ENCODE data around the gene RAMP3. TPM values are rescaled to one million over a fixed set of nuclear protein-coding genes. Genes with fewer than 3 reads are reported as not detected.

The RAMP3 gene
- total and polyA plus RNA-seq, 3 experiments from 2014 or later, result not detected

GRCh38 chr7:45215601-45216062 is 58.0 kb downstream of the RAMP3 start:
- H3K4me1 ChIP-seq (ENCODE audit: insufficient read depth, low read length), result no peaks in the 10 kb centered on the region
- H3K36me3 Mint-ChIP-seq, result peaks cover 0 to 3% (median 0%) of the 10 kb centered on the region in 3 donors
- CTCF ChIA-PET, result no interaction called here

GRCh38 chr7:45216181-45216580 is 58.6 kb downstream of the RAMP3 start:
- H3K36me3 ChIP-seq (ENCODE audit: insufficient read depth, low read length), result no peaks in the 10 kb centered on the region
- no peaks in the 10 kb centered on the region for H3K9me3 Mint-ChIP-seq
- H3K27me3 ChIP-seq (ENCODE audit: insufficient read depth, low read length, poor library complexity, severe bottlenecking), result no peaks in the 10 kb centered on the region
- H3K4me1 Mint-ChIP-seq, result no peaks in the 10 kb centered on the region
- no peak overlapping the region for H3K4me3 Mint-ChIP-seq
- ChIA-PET POLR2A (no interaction called here), CTCF (no interaction called here)
- H3K4me3 ChIP-seq (ENCODE audit: low read length), result no peak overlapping the region
- peaks cover 0 to 3% (median 0%) of the 10 kb centered on the region in 3 donors for H3K36me3 Mint-ChIP-seq
- H3K4me1 ChIP-seq (ENCODE audit: insufficient read depth, low read length), result no peaks in the 10 kb centered on the region
- peaks cover 21 to 68% of the 10 kb centered on the region in 2 donors for H3K27me3 Mint-ChIP-seq
- H3K27ac ChIP-seq (ENCODE audit: low read depth, low read length), result no peak overlapping the region
- no peaks in the 10 kb centered on the region for H3K9me3 ChIP-seq (ENCODE audit: low read length)
- DNase-seq, result no peak
- H3K27ac Mint-ChIP-seq, result peak overlapping the region in 1 of 8 donors; percentile 2

More at GRCh38 chr7:45215601-45216062, 58.0 kb downstream of the RAMP3 start:
- H3K27me3 ChIP-seq (ENCODE audit: insufficient read depth, low read length, poor library complexity, severe bottlenecking), result no peaks in the 10 kb centered on the region
- no peaks in the 10 kb centered on the region for H3K9me3 Mint-ChIP-seq
- no peaks in the 10 kb centered on the region for H3K36me3 ChIP-seq (ENCODE audit: insufficient read depth, low read length)
- H3K27ac ChIP-seq (ENCODE audit: low read depth, low read length), result no peak overlapping the region
- H3K27me3 Mint-ChIP-seq, result peaks cover 21 to 65% of the 10 kb centered on the region in 2 donors
- H3K4me3 Mint-ChIP-seq, result no peak overlapping the region
- no peak overlapping the region for H3K4me3 ChIP-seq (ENCODE audit: low read length)
- DNase-seq, result no peak
- POLR2A ChIA-PET, result no interaction called here
- H3K9me3 ChIP-seq (ENCODE audit: low read length), result no peaks in the 10 kb centered on the region
- H3K27ac Mint-ChIP-seq, result peak overlapping the region in 1 of 8 donors; percentile 2
- no peaks in the 10 kb centered on the region for H3K4me1 Mint-ChIP-seq

- H3K27me3 Mint-ChIP-seq, result peaks cover 21 to 64% of the 10 kb centered on the region in 2 donors
- no peaks in the 10 kb centered on the region for H3K4me1 Mint-ChIP-seq
- H3K4me3 Mint-ChIP-seq, result no peak overlapping the region
- H3K36me3 Mint-ChIP-seq, result peaks cover 0 to under 1% (median 0%) of the 10 kb centered on the region in 3 donors
- Histone ChIP-seq H3K36me3 (ENCODE audit: insufficient read depth, low read length) (no peaks in the 10 kb centered on the region), H3K4me1 (ENCODE audit: insufficient read depth, low read length) (no peaks in the 10 kb centered on the region), H3K9me3 (ENCODE audit: low read length) (no peaks in the 10 kb centered on the region), H3K27me3 (ENCODE audit: insufficient read depth, low read length, poor library complexity, severe bottlenecking) (no peaks in the 10 kb centered on the region), H3K27ac (ENCODE audit: low read depth, low read length) (no peak overlapping the region), H3K4me3 (ENCODE audit: low read length) (no peak overlapping the region)
- H3K27ac Mint-ChIP-seq, result no peak overlapping the region
- DNase-seq, result no peak
- H3K9me3 Mint-ChIP-seq, result no peaks in the 10 kb centered on the region
- CTCF ChIA-PET, result interaction anchor here (0.7 kb wide), 1 partner anchor 43 kb away, joined by 3 read pairs; no protein-coding TSS in a partner anchor
- POLR2A ChIA-PET, result no interaction called here
Measured at GRCh38 chr7:45216622-45217165, 59.1 kb downstream of the RAMP3 start.

GRCh38 chr7:45217358-45217757 is 59.8 kb downstream of the RAMP3 start:
- Mint-ChIP-seq H3K27me3 (peaks cover 22 to 62% of the 10 kb centered on the region in 2 donors), H3K36me3 (no peaks in the 10 kb centered on the region), H3K4me1 (no peaks in the 10 kb centered on the region), H3K9me3 (no peaks in the 10 kb centered on the region), H3K27ac (peak overlapping the region in 2 of 8 donors; percentile 76 to 80), H3K4me3 (no peak overlapping the region)
- no peaks in the 10 kb centered on the region for H3K9me3 ChIP-seq (ENCODE audit: low read length)
- no peak for DNase-seq
- CTCF ChIA-PET, result interaction anchor here (0.7 kb wide), 1 partner anchor 43 kb away, joined by 3 read pairs; no protein-coding TSS in a partner anchor
- H3K4me1 ChIP-seq (ENCODE audit: insufficient read depth, low read length), result no peaks in the 10 kb centered on the region
- POLR2A ChIA-PET, result no interaction called here
- no peak overlapping the region for H3K27ac ChIP-seq (ENCODE audit: low read depth, low read length)
- H3K27me3 ChIP-seq (ENCODE audit: insufficient read depth, low read length, poor library complexity, severe bottlenecking), result no peaks in the 10 kb centered on the region
- no peaks in the 10 kb centered on the region for H3K36me3 ChIP-seq (ENCODE audit: insufficient read depth, low read length)
- no peak overlapping the region for H3K4me3 ChIP-seq (ENCODE audit: low read length)

- no peaks in the 10 kb centered on the region for H3K36me3 Mint-ChIP-seq
- peaks cover 25 to 62% of the 10 kb centered on the region in 2 donors for H3K27me3 Mint-ChIP-seq
- no peak overlapping the region for H3K4me3 Mint-ChIP-seq
- Histone ChIP-seq H3K4me3 (ENCODE audit: low read length) (no peak overlapping the region), H3K27ac (ENCODE audit: low read depth, low read length) (no peak overlapping the region), H3K27me3 (ENCODE audit: insufficient read depth, low read length, poor library complexity, severe bottlenecking) (no peaks in the 10 kb centered on the region), H3K36me3 (ENCODE audit: insufficient read depth, low read length) (no peaks in the 10 kb centered on the region), H3K9me3 (ENCODE audit: low read length) (no peaks in the 10 kb centered on the region), H3K4me1 (ENCODE audit: insufficient read depth, low read length) (no peaks in the 10 kb centered on the region)
- CTCF ChIA-PET, result no interaction called here
- POLR2A ChIA-PET, result no interaction called here
- no peak overlapping the region for H3K27ac Mint-ChIP-seq
- H3K9me3 Mint-ChIP-seq, result no peaks in the 10 kb centered on the region
- no peak for DNase-seq
- H3K4me1 Mint-ChIP-seq, result no peaks in the 10 kb centered on the region
Measured at GRCh38 chr7:45219130-45219529, 61.5 kb downstream of the RAMP3 start.

GRCh38 chr7:45219801-45220435 is 62.3 kb downstream of the RAMP3 start:
- no peak for DNase-seq
- H3K9me3 ChIP-seq (ENCODE audit: low read length), result no peaks in the 10 kb centered on the region
- peaks cover 25 to 54% of the 10 kb centered on the region in 2 donors for H3K27me3 Mint-ChIP-seq
- H3K27me3 ChIP-seq (ENCODE audit: insufficient read depth, low read length, poor library complexity, severe bottlenecking), result no peaks in the 10 kb centered on the region
- no peaks in the 10 kb centered on the region for H3K36me3 ChIP-seq (ENCODE audit: insufficient read depth, low read length)
- no peak overlapping the region for H3K27ac Mint-ChIP-seq
- no peaks in the 10 kb centered on the region for H3K4me1 Mint-ChIP-seq
- H3K4me3 Mint-ChIP-seq, result no peak overlapping the region
- ChIA-PET POLR2A (no interaction called here), CTCF (no interaction called here)
- no peaks in the 10 kb centered on the region for H3K9me3 Mint-ChIP-seq
- no peak overlapping the region for H3K4me3 ChIP-seq (ENCODE audit: low read length)
- H3K27ac ChIP-seq (ENCODE audit: low read depth, low read length), result no peak overlapping the region
- H3K36me3 Mint-ChIP-seq, result no peaks in the 10 kb centered on the region
- H3K4me1 ChIP-seq (ENCODE audit: insufficient read depth, low read length), result no peaks in the 10 kb centered on the region

- no peak overlapping the region for H3K27ac Mint-ChIP-seq
- CTCF ChIA-PET, result no interaction called here
- peak overlapping the region in 1 of 7 donors; percentile 19 for H3K4me3 Mint-ChIP-seq
Measured at GRCh38 chr7:45220846-45221618, 63.4 kb downstream of the RAMP3 start.

More at GRCh38 chr7:45220846-45221618, 63.4 kb downstream of the RAMP3 start:
- no peaks in the 10 kb centered on the region for H3K9me3 ChIP-seq (ENCODE audit: low read length)
- no peak overlapping the region for H3K4me3 ChIP-seq (ENCODE audit: low read length)
- no peaks in the 10 kb centered on the region for H3K36me3 Mint-ChIP-seq
- no peaks in the 10 kb centered on the region for H3K4me1 Mint-ChIP-seq
- POLR2A ChIA-PET, result no interaction called here
- H3K36me3 ChIP-seq (ENCODE audit: insufficient read depth, low read length), result no peaks in the 10 kb centered on the region
- no peak for DNase-seq
- H3K4me1 ChIP-seq (ENCODE audit: insufficient read depth, low read length), result no peaks in the 10 kb centered on the region
- H3K27me3 ChIP-seq (ENCODE audit: insufficient read depth, low read length, poor library complexity, severe bottlenecking), result no peaks in the 10 kb centered on the region
- H3K27ac ChIP-seq (ENCODE audit: low read depth, low read length), result no peak overlapping the region
- no peaks in the 10 kb centered on the region for H3K9me3 Mint-ChIP-seq
- H3K27me3 Mint-ChIP-seq, result peaks cover 17 to 50% of the 10 kb centered on the region in 2 donors
